HG02885 (cell line): ENCODE results near the gene RAB31.
"Not testable (repeated sequence)": the region's sequence is repeated elsewhere in the genome, so short reads cannot be mapped to it uniquely, and the experiment has no call there.

Experiments used
- ATAC-seq: cut with Tn5 transposase; IDR thresholded peaks from one replicate; pipeline ENCODE4 v1.9.1; 2021; ENCODE audit warnings: mild to moderate bottlenecking; ENCODE audit not compliant: unreplicated experiment, poor library complexity

Gene RAB31

GRCh38 chr18:9874728-9875127 is 166.6 kb downstream of the RAB31 start:
- no peak for ATAC-seq

- ATAC-seq, result no peak
Observed at GRCh38 chr18:9876212-9876866, 168.2 kb downstream of the RAB31 start.

- ATAC-seq, result no peak
Observed at GRCh38 chr18:9876867-9877654, 169.0 kb downstream of the RAB31 start.

- no peak for ATAC-seq
Observed at GRCh38 chr18:9877655-9878014, 169.5 kb downstream of the RAB31 start.

GRCh38 chr18:9878095-9878494 is 170.0 kb downstream of the RAB31 start:
- no peak for ATAC-seq

GRCh38 chr18:9878783-9879242 is 170.7 kb downstream of the RAB31 start:
- no peak for ATAC-seq

- no peak for ATAC-seq
Observed at GRCh38 chr18:9884090-9884489, 176.0 kb downstream of the RAB31 start.

- no peak for ATAC-seq
Observed at GRCh38 chr18:9884532-9885140, 176.5 kb downstream of the RAB31 start.

GRCh38 chr18:9885170-9886004 is 177.3 kb downstream of the RAB31 start, which contains the start of gene TXNDC2:
TSS of gene TXNDC2 (plus strand) at chr18:9885973. CDS start at chr18:9886681, 708 bp downstream.
- ATAC-seq, result no peak

GRCh38 chr18:9886005-9886348 is 177.9 kb downstream of the RAB31 start:
- ATAC-seq, result no peak

GRCh38 chr18:9887992-9888391 is 179.9 kb downstream of the RAB31 start:
- ATAC-seq, result no peak

GRCh38 chr18:9890196-9890595 is 182.1 kb downstream of the RAB31 start:
- no peak for ATAC-seq

GRCh38 chr18:9890957-9891356 is 182.9 kb downstream of the RAB31 start:
- no peak for ATAC-seq

- not testable (repeated sequence) for ATAC-seq
Observed at GRCh38 chr18:9891515-9891914, 183.4 kb downstream of the RAB31 start.

- ATAC-seq, result no peak
Observed at GRCh38 chr18:9894454-9895068, 186.5 kb downstream of the RAB31 start.

- ATAC-seq, result no peak
Observed at GRCh38 chr18:9897129-9897528, 189.0 kb downstream of the RAB31 start.

- not testable (repeated sequence) for ATAC-seq
Observed at GRCh38 chr18:9897787-9898291, 189.7 kb downstream of the RAB31 start.

- ATAC-seq, result no peak
Observed at GRCh38 chr18:9898792-9899549, 190.9 kb downstream of the RAB31 start.

- ATAC-seq, result not testable (repeated sequence)
Observed at GRCh38 chr18:9899550-9899930, 191.4 kb downstream of the RAB31 start.
